ENCODE results near the gene RHOA. TPM values are rescaled to one million over a fixed set of nuclear protein-coding genes. Genes with fewer than 3 reads are reported as not detected.
A peak's percentile ranks its signal among the peaks of the same experiment; 100 is the strongest.
"Not testable (repeated sequence)": the region's sequence is repeated elsewhere in the genome, so short reads cannot be mapped to it uniquely, and the experiment has no call there.

Gene RHOA
- total RNA-seq, 4 donors from 2014 or later, result 380 to 521 (median 480) TPM

DNA sequence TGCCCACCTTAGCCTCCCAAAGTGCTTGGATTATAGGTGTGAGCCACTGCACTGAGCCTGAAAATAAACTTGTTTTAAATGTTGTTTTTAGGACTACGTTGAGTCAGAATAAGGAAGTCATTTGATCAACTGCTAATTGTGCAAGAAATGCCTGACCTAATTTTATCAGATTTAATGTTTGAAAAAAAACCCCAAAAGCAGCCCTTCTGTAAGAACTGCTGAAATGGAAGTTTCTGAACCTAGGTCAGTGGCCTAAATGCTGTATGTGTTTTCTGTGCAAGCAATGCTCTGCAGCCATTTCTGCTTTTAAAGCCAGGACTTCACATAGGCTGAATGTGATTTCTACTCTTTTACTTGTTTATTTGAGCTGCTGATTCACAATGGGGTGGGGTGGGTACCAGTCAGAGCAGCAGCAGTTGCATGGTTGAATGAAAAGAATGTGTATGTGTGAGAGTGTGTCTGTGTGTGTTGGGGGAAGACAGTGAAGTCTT lies 60.2 kb downstream of the RHOA start:
- TF ChIP-seq POLR2A (IDR thresholded peaks at IDR 0.05; ENCODE audit: low read depth), result no peak
- TF ChIP-seq, protein P1, sequence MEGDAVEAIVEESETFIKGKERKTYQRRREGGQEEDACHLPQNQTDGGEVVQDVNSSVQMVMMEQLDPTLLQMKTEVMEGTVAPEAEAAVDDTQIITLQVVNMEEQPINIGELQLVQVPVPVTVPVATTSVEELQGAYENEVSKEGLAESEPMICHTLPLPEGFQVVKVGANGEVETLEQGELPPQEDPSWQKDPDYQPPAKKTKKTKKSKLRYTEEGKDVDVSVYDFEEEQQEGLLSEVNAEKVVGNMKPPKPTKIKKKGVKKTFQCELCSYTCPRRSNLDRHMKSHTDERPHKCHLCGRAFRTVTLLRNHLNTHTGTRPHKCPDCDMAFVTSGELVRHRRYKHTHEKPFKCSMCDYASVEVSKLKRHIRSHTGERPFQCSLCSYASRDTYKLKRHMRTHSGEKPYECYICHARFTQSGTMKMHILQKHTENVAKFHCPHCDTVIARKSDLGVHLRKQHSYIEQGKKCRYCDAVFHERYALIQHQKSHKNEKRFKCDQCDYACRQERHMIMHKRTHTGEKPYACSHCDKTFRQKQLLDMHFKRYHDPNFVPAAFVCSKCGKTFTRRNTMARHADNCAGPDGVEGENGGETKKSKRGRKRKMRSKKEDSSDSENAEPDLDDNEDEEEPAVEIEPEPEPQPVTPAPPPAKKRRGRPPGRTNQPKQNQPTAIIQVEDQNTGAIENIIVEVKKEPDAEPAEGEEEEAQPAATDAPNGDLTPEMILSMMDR (IDR thresholded peaks at IDR 0.05), result no peak
- TF ChIP-seq POLR2AphosphoS5 (IDR thresholded peaks at IDR 0.05), result no peak
- TF ChIP-seq EP300 (IDR thresholded peaks at IDR 0.05), result no peak
- Histone ChIP-seq H3K36me3 (peaks cover 0 to 14% (median 2%) of the 10 kb centered on the region in 4 donors), H3K27me3 (no peaks in the 10 kb centered on the region), H3K4me3 (no peak overlapping the region), H3K9me3 (no peaks in the 10 kb centered on the region), H3K4me1 (peaks cover 12 to 39% (median 31%) of the 10 kb centered on the region in 4 donors), H3K27ac (replicated peaks in 1 of 4) (peak overlapping the region; percentile 38 to 66 (median 58))
- intact Hi-C loops (cut with DNase I), result no loop called here
- DNase-seq (ENCODE audit: extremely low spot score), result no peak
- 67% methylated on average over 1 of the region's 1 CpG for WGBS

DNA sequence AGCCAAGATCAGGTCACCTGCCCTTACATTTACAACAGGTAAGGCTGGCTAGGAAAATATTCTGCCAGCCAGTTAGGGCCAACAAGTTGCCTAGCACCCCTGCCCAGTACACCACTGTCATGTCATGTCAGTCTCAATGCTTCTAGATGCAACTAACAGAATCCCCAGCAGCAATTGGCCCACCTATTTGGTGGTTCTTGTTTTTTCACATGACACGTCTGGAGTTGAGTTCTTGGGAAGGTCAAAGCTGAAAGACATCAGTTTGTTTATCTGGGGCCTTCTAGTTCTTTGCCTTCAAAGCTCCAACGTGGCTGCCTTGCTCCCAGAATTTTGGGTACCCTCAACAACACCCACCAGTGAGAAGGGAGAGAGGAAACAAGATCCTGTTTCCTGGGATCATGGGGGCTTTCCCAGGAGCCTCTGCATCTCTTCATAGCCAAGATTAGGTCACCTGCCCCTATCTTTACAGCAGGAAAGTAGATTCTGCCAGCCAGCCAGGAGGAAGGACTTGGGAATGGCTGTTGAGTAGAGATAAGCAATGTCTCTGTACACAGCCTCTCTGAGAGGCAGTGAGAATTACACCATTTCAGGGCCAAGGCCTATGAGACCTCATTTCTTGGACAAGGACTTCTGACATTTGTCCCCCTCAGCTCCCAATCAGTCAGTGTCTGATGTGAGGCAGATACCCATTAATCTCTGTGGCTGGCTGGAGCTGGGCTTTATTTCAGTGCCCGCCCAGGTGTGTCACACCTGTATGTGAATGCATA lies 62.2 kb downstream of the RHOA start:
- Histone ChIP-seq H3K4me1 (peaks cover 7 to 26% (median 17%) of the 10 kb centered on the region in 4 donors), H3K36me3 (no peaks in the 10 kb centered on the region), H3K27ac (replicated peaks in 1 of 4) (no peak overlapping the region), H3K27me3 (no peaks in the 10 kb centered on the region), H3K9me3 (no peaks in the 10 kb centered on the region), H3K4me3 (no peak overlapping the region)
- no peak for DNase-seq (ENCODE audit: extremely low spot score)
- WGBS, result 53% methylated on average over 3 of the region's 3 CpGs
- intact Hi-C loops (cut with DNase I), result no loop called here
- TF ChIP-seq EP300 (IDR thresholded peaks at IDR 0.05) (no peak), POLR2AphosphoS5 (IDR thresholded peaks at IDR 0.05) (no peak), POLR2A (IDR thresholded peaks at IDR 0.05; ENCODE audit: low read depth) (no peak)
- TF ChIP-seq, protein P1 (IDR thresholded peaks at IDR 0.05), result no peak

DNA sequence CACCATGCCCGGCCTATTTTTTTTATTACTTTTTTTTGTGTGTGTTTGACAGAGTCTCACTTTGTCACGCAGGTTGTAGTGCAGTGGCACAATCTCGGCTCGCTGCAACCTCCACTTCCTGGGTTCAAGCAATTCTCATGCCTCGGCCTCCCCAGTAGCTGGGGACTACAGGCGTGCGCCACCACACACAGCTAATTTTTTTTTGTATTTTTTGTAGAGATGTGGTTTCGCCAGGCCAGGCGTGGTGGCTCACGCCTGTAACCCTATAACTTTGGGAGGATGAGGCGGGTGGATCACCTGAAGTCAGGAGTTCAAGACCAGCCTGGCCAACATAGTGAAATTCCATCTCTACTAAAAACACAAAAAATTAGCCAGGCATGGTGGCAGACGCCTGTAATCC lies 63.4 kb downstream of the RHOA start:
- H3K4me3 ChIP-seq; intact Hi-C loops (cut with DNase I); DNase-seq (ENCODE audit: extremely low spot score); H3K27me3 ChIP-seq; H3K36me3 ChIP-seq; H3K27ac ChIP-seq (replicated peaks in 1 of 4); H3K9me3 ChIP-seq: not testable (repeated sequence)
- peaks cover 13 to 29% (median 18%) of the 10 kb centered on the region in 4 donors for H3K4me1 ChIP-seq
- WGBS, result 92% methylated on average over 12 of the region's 12 CpGs

DNA sequence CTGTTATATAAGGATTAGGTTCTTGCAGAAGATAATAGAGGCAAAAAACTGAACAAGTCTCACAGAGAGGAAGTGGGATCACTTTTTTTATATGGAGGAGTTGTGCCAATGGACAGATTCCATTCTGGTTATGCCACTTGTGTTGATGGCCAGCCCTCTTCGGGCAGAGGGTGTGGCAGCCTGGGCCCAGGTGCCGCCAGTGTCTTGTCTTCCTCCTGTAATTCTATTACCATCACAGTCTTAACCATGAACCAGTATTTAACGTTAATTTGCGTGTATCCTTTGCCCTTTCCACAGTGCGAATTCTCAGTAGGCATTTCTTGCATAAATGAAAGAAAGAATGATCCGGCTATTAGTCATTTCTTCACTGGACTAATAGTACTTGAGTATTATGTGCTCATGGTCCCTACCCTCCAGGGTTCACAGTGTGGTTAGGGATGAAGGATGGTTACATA lies 65.0 kb downstream of the RHOA start:
- Histone ChIP-seq H3K27me3 (no peaks in the 10 kb centered on the region), H3K27ac (replicated peaks in 1 of 4) (peak overlapping the region; percentile 17 to 72 (median 48)), H3K4me3 (no peak overlapping the region), H3K9me3 (no peaks in the 10 kb centered on the region), H3K4me1 (peaks cover 6 to 24% (median 15%) of the 10 kb centered on the region in 4 donors), H3K36me3 (no peaks in the 10 kb centered on the region)
- WGBS, result 80% methylated on average over 6 of the region's 6 CpGs
- DNase-seq (ENCODE audit: extremely low spot score), result no peak
- TF ChIP-seq, protein P1 (IDR thresholded peaks at IDR 0.05), result no peak
- TF ChIP-seq EP300 (IDR thresholded peaks at IDR 0.05), result no peak
- TF ChIP-seq POLR2A (IDR thresholded peaks at IDR 0.05; ENCODE audit: low read depth), result no peak
- no peak for TF ChIP-seq POLR2AphosphoS5 (IDR thresholded peaks at IDR 0.05)
- intact Hi-C loops (cut with DNase I), result no loop called here

DNA sequence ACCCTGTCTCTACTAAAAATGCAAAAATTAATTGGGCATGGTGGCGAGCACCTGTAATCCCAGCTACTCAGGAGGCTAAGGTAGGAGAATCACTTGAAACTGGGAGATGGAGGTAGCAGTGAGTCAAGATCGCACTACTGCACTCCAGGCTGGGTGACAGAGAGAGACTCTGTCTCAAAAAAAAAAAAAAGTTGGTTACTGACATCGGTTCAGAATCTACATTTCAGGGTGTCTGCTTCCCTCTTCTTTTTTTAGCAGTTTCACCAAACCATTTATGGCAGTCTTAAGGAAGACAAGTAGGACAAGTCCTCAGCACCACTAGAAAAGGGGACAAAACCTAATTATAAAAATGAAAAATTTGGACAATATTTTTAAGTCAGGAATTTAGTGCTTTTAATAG lies 68.6 kb downstream of the RHOA start:
- TF ChIP-seq POLR2AphosphoS5 (IDR thresholded peaks at IDR 0.05), result no peak
- TF ChIP-seq POLR2A (IDR thresholded peaks at IDR 0.05; ENCODE audit: low read depth), result no peak
- TF ChIP-seq, protein P1 (IDR thresholded peaks at IDR 0.05), result no peak
- TF ChIP-seq EP300 (IDR thresholded peaks at IDR 0.05), result no peak
- Histone ChIP-seq H3K4me1 (peaks cover 27 to 38% (median 33%) of the 10 kb centered on the region in 4 donors), H3K36me3 (no peaks in the 10 kb centered on the region), H3K27me3 (no peaks in the 10 kb centered on the region), H3K9me3 (no peaks in the 10 kb centered on the region), H3K4me3 (no peak overlapping the region), H3K27ac (replicated peaks in 1 of 4) (peak overlapping the region in 3 of 4 donors; percentile 14 to 97 (median 26))
- intact Hi-C loops (cut with DNase I), result loop anchor here (5.0 kb wide), 1 partner anchor 171 kb away; the partner anchor contains the start of gene KLHDC8B
- DNase-seq (ENCODE audit: extremely low spot score), result no peak
- 75% methylated on average over 3 of the region's 3 CpGs for whole genome bisulfite sequencing
